Left kidney (tissue), 1 donor: ENCODE measurements around the gene FAM9A. TPM values are rescaled to one million over a fixed set of nuclear protein-coding genes. Genes with fewer than 3 reads are reported as not detected.

Experiments used
- polyA plus RNA-seq: library from polyadenylated mRNA; unstranded; fragments of 120-200 nt; gene quantifications from one replicate; pipeline ENCODE4 v1.2.1, GENCODE V29; 2013; ENCODE audit not compliant: insufficient read length

FAM9A gene
- polyA plus RNA-seq, 1 donor, result not detected

Other genes with a start within 250 kb of the FAM9A start
- gene ANOS1, start 69.2 kb downstream of the FAM9A start, polyA plus RNA-seq, result 10.3 TPM
- 0.25 TPM for gene FAM9B, start 232.7 kb upstream of the FAM9A start, polyA plus RNA-seq